H1 (cell line): ENCODE results near the gene SV2A. TPM values are rescaled to one million over a fixed set of nuclear protein-coding genes. Genes with fewer than 3 reads are reported as not detected.

Experiments
- CTCF ChIA-PET: fragments of 300-600 bp; sonication (Branson Sonifier 250); formaldehyde crosslinking; loops from one replicate; lab custom pipeline; 2021; ENCODE audit not compliant: partially characterized antibody; lab: Charles Lee
- POLR2A ChIA-PET: fragments of 300-600 bp; sonication (Branson Sonifier 250); formaldehyde crosslinking; loops from one replicate; lab custom pipeline; 2021; ENCODE audit warnings: inconsistent platforms; ENCODE audit not compliant: partially characterized antibody; lab: Charles Lee
- DNase-seq, 2 experiments: peaks; one replicate each; pipeline versions ENCODE4 v3.0.0 to v3.0.0-alpha.2; 2010 to 2022; ENCODE audit warnings: low spot score in 2 of 2, low read depth in 1 of 2, mixed read lengths in 1 of 2
- FAIRE-seq: peaks from 2 replicates; lab custom pipeline; 2011; peaks lifted over from hg19 to GRCh38; lab: Jason Lieb, UNC
- H2AFZ ChIP-seq: 2 replicates; pipeline ENCODE4 v1.8.1; 2012; ENCODE audit warnings: low read length, inconsistent platforms
- H2AK5ac ChIP-seq: 2 replicates; pipeline ENCODE4 v1.6.1; 2013; ENCODE audit warnings: low read depth, low read length
- H2BK120ac ChIP-seq: replicated peaks from 2 replicates; pipeline ENCODE3; 2013; ENCODE audit warnings: low read depth, low read length, inconsistent platforms
- H2BK12ac ChIP-seq: 2 replicates; pipeline ENCODE4 v1.6.1; 2013; ENCODE audit warnings: low read depth, low read length
- H2BK15ac ChIP-seq: 2 replicates; pipeline ENCODE4 v1.6.1; 2013; ENCODE audit warnings: low read length
- H2BK20ac ChIP-seq: 2 replicates; pipeline ENCODE4 v1.6.1; 2013; ENCODE audit warnings: low read length
- H2BK5ac ChIP-seq: 2 replicates; pipeline ENCODE4 v1.6.1; 2013; ENCODE audit warnings: low read depth, low read length
- H3K14ac ChIP-seq: 2 replicates; pipeline ENCODE4 v1.6.1; 2013; ENCODE audit warnings: inconsistent platforms; ENCODE audit not compliant: insufficient read length
- H3K18ac ChIP-seq: 2 replicates; pipeline ENCODE4 v1.6.1; 2013; ENCODE audit warnings: low read length; ENCODE audit errors: extremely low read depth
- H3K23ac ChIP-seq: 2 replicates; pipeline ENCODE4 v1.6.1; 2013; ENCODE audit warnings: inconsistent platforms; ENCODE audit not compliant: insufficient read length
- H3K23me2 ChIP-seq: 2 replicates; pipeline ENCODE4 v1.6.1; 2013; ENCODE audit warnings: low read depth, low read length
- H3K27ac ChIP-seq: 2 replicates; pipeline ENCODE4 v1.6.1; 2011; ENCODE audit warnings: low read depth, low read length, inconsistent platforms
- H3K27me3 ChIP-seq, 4 experiments: replicated peaks in 1 of 4; 1 replicate in 1 of 4; 2 replicates in 3 of 4; pipeline versions ENCODE4 v1.6.1 to v1.8.1; 2011 to 2013; ENCODE audit warnings: low read length in 3 of 4, mild to moderate bottlenecking in 3 of 4, inconsistent platforms in 2 of 4, mixed read lengths in 2 of 4, moderate library complexity in 1 of 4; ENCODE audit not compliant: control insufficient read depth in 3 of 4, insufficient read depth in 3 of 4; ENCODE audit errors: extremely low read depth in 1 of 4
- H3K36me3 ChIP-seq, 4 experiments: 2 replicates each; pipeline versions ENCODE4 v1.6.1 to v1.8.1; 2011 to 2013; ENCODE audit warnings: mild to moderate bottlenecking in 4 of 4, low read length in 3 of 4, moderate library complexity in 2 of 4, control low read depth in 1 of 4, inconsistent platforms in 1 of 4; ENCODE audit not compliant: insufficient read depth in 4 of 4, control insufficient read depth in 2 of 4
- H3K4ac ChIP-seq: replicated peaks from 2 replicates; pipeline ENCODE3; 2013; ENCODE audit warnings: low read length, low read depth, mixed read lengths, inconsistent platforms; ENCODE audit not compliant: insufficient read length
- H3K4me1 ChIP-seq, 4 experiments: replicated peaks in 1 of 4; 1 replicate in 1 of 4; 2 replicates in 3 of 4; pipeline versions ENCODE4 v1.6.1 to v1.8.1; 2011 to 2013; ENCODE audit warnings: low read length in 3 of 4, inconsistent platforms in 2 of 4, mixed read lengths in 1 of 4; ENCODE audit not compliant: insufficient read depth in 4 of 4, control insufficient read depth in 3 of 4
- H3K4me2 ChIP-seq, 2 experiments: 2 replicates each; pipeline versions ENCODE4 v1.6.1 to v1.8.1; 2011 to 2013; ENCODE audit warnings: low read depth in 2 of 2, low read length in 2 of 2, control low read depth in 1 of 2, inconsistent platforms in 1 of 2, mild to moderate bottlenecking in 1 of 2; ENCODE audit not compliant: insufficient read depth in 1 of 2
- H3K4me3 ChIP-seq, 4 experiments: fragments of 200-600, 300-600 bp in 1 of 4; sonication (generic), shearing (Covaris generic), sonication (Bioruptor Twin) in 1 of 4; 2 replicates each; pipeline versions ENCODE4 v1.5.1 to v1.8.1; 2011 to 2016; ENCODE audit warnings: low read length in 4 of 4, low read depth in 3 of 4, control low read depth in 2 of 4, inconsistent platforms in 2 of 4, mild to moderate bottlenecking in 2 of 4, mixed read lengths in 1 of 4, moderate library complexity in 1 of 4; ENCODE audit not compliant: insufficient read depth in 2 of 4; ENCODE audit errors: extremely low read depth in 1 of 4
- H3K56ac ChIP-seq: replicated peaks from 2 replicates; pipeline ENCODE3; 2013; ENCODE audit warnings: low read depth, mild to moderate bottlenecking, mixed read lengths, low read length, inconsistent platforms; ENCODE audit not compliant: insufficient read length
- H3K79me1 ChIP-seq: 2 replicates; pipeline ENCODE4 v1.6.1; 2013; ENCODE audit warnings: low read depth, low read length, control low read depth
- H3K79me2 ChIP-seq, 2 experiments: 2 replicates each; pipeline versions ENCODE4 v1.6.1 to v1.8.1; 2012 to 2013; ENCODE audit warnings: low read length in 2 of 2, mild to moderate bottlenecking in 2 of 2, inconsistent platforms in 1 of 2; ENCODE audit not compliant: insufficient read depth in 2 of 2, control insufficient read depth in 1 of 2
- H3K9ac ChIP-seq, 4 experiments: replicated peaks in 1 of 4; 1 replicate in 1 of 4; 2 replicates in 3 of 4; pipeline versions ENCODE4 v1.6.1 to v1.8.1; 2011 to 2013; ENCODE audit warnings: low read depth in 3 of 4, low read length in 3 of 4, control low read depth in 2 of 4, mild to moderate bottlenecking in 2 of 4, moderate library complexity in 2 of 4, inconsistent platforms in 1 of 4; ENCODE audit errors: extremely low read depth in 1 of 4
- H3K9me3 ChIP-seq, 2 experiments: 2 replicates each; pipeline versions ENCODE4 v1.6.1 to v1.8.1; 2012 to 2013; ENCODE audit warnings: mild to moderate bottlenecking in 2 of 2, moderate library complexity in 2 of 2, control low read depth in 1 of 2, inconsistent platforms in 1 of 2, low read depth in 1 of 2, low read length in 1 of 2, mixed read lengths in 1 of 2; ENCODE audit not compliant: insufficient read depth in 2 of 2
- H4K20me1 ChIP-seq, 2 experiments: replicated peaks in 1 of 2; 2 replicates each; pipeline versions ENCODE3 to v1.8.1; 2011 to 2013; ENCODE audit warnings: inconsistent platforms in 2 of 2, low read length in 2 of 2, mild to moderate bottlenecking in 1 of 2; ENCODE audit not compliant: insufficient read depth in 2 of 2, control insufficient read depth in 1 of 2
- H4K5ac ChIP-seq: 2 replicates; pipeline ENCODE4 v1.6.1; 2013; ENCODE audit warnings: low read length, low read depth, mixed read lengths, inconsistent platforms; ENCODE audit not compliant: insufficient read length
- H4K8ac ChIP-seq: 2 replicates; pipeline ENCODE4 v1.8.0; 2013; ENCODE audit warnings: mild to moderate bottlenecking, moderate library complexity, low read length, inconsistent platforms; ENCODE audit not compliant: insufficient read depth; ENCODE audit errors: extremely low read depth
- H4K91ac ChIP-seq: replicated peaks from 2 replicates; pipeline ENCODE3; 2013; ENCODE audit warnings: low read length, mixed read lengths, inconsistent platforms; ENCODE audit not compliant: insufficient read length
- CHD1 ChIP-seq: IDR thresholded peaks from 2 replicates; pipeline ENCODE4 v1.6.1; 2012; ENCODE audit warnings: low read depth, low read length, improper control_type of control experiment
- CHD2 ChIP-seq: IDR thresholded peaks from 2 replicates; pipeline ENCODE4 v1.6.1; 2012; ENCODE audit warnings: low read length, improper control_type of control experiment
- CREB1 ChIP-seq: IDR thresholded peaks from 2 replicates; pipeline ENCODE4 v1.6.1; 2012; ENCODE audit warnings: inconsistent platforms
- EGR1 ChIP-seq: IDR thresholded peaks from 2 replicates; pipeline ENCODE4 v1.6.1; 2011; ENCODE audit warnings: low read depth, low read length, borderline replicate concordance
- FOSL1 ChIP-seq: IDR thresholded peaks from 2 replicates; pipeline ENCODE4 v1.6.1; 2011; ENCODE audit warnings: mild to moderate bottlenecking, low read depth, low read length, moderate library complexity; ENCODE audit not compliant: insufficient read depth
- KDM4A ChIP-seq: IDR thresholded peaks from one replicate; pipeline ENCODE4 v1.7.1; 2012; ENCODE audit warnings: low read depth, mild to moderate bottlenecking, moderate library complexity, low read length, inconsistent platforms; ENCODE audit not compliant: severe bottlenecking
- KDM5A ChIP-seq: fragments of 200-600 bp; IDR thresholded peaks from 2 replicates; pipeline ENCODE4 v1.7.1; 2012; ENCODE audit warnings: mild to moderate bottlenecking, low read length, inconsistent platforms, mixed read lengths
- NRF1 ChIP-seq: IDR thresholded peaks from 2 replicates; pipeline ENCODE4 v1.6.1; 2011; ENCODE audit warnings: mild to moderate bottlenecking, low read depth, low read length, improper control_type of control experiment
- TAF1 ChIP-seq: IDR thresholded peaks from 2 replicates; pipeline ENCODE4 v1.6.1; 2011; ENCODE audit warnings: mild to moderate bottlenecking, low read depth, low read length
- WGBS, 2 experiments: shearing (Covaris generic) in 1 of 2; methylation state at CpG; one replicate each; pipeline versions ENCODE4 v1.1.6 to v1.1.7; 2013 to 2015; ENCODE audit warnings: low lambda C conversion rate in 2 of 2, mixed read lengths in 2 of 2, inconsistent platforms in 1 of 2, low coverage in 1 of 2, missing lambda C conversion rate in 1 of 2; ENCODE audit not compliant: insufficient replicate concordance in 2 of 2, insufficient coverage in 1 of 2, insufficient read length in 1 of 2; ENCODE audit errors: extremely low coverage in 1 of 2, missing lambda C conversion rate in 1 of 2; 5-methylcytosine and 5-hydroxymethylcytosine counted together
- polyA plus RNA-seq, 7 experiments: library from polyadenylated mRNA; depleted of rRNA in 3 of 7; stranded (reverse) in 5 of 7; unstranded in 2 of 7; fragments of >200 nt in 5 of 7; fragments of 200-250 nt in 2 of 7; gene quantifications; 1 replicate in 5 of 7; 2 replicates in 1 of 7; 4 replicates in 1 of 7; pipeline versions ENCODE4 v1.2.1 to v1.2.3, GENCODE V29; 2011 to 2013; ENCODE audit warnings: missing spikeins in 2 of 7, mixed read lengths in 2 of 7
- total RNA-seq: library from RNA; stranded (reverse); fragmentation: NEBNext Ultra II Directional; extraction: Animal tissue kit (Norgen Biotek cat#: 25700); gene quantifications from 2 replicates; pipeline ENCODE4 v1.2.1, GENCODE V29; 2021
- TF ChIP-seq, protein P1 (sequence below): IDR thresholded peaks from 2 replicates; pipeline ENCODE4 v1.6.1; 2011; ENCODE audit warnings: low read length, improper control_type of control experiment

Gene SV2A
- total and polyA plus RNA-seq, 2 of the 8 experiments (the other 6 are each of a cell fraction or from before 2014, with no cell fraction given) = 41.8 to 51.8 TPM

DNA sequence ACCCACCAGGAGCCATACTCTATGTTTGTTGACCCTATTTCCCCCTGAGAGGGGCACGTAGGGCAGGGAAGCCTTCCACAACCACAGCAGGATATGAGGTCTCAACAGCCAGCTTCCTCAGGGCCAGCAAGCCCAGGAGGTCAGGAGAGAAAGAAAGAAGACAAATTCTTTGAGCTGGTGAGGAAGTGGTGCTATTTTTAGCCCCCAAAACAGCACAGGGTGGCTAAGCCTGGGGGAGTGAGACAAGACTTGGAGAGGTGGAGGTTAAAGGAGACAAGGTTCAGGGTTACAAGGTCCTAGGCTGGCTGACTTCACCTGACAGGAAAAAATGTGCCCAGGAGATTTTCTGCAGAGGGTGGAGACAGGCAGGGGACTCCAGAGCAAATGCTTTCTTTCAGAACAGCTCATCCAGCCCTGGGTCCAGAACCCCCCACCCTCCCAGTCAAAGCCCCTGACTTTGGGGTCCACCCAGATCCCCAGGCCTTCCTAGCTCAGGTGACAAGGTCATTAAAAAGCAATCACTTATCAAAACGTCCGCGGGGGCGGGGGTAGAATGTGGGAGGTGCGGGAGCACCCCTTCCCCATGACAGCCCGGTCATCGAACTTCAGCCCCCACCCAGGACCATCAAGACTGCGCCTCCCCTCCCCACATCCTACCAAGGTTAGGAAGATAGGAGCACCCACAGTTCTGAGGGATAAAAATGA is 1.3 kb downstream of the SV2A start:
- Histone ChIP-seq H3K9me3 (no peaks in the 10 kb centered on the region), H2BK20ac (0 out of 2 replicates have a peak overlapping the region, but pooled peaks have one; percentile 21), H3K23me2 (peaks cover 10% of the 10 kb centered on the region; the same call in 1 of the 2 replicates), H4K20me1 (peaks cover 0 to 2% of the 10 kb centered on the region in 2 experiments), H3K9ac (peak overlapping the region in 1 of 4 experiments; percentile 57; a peak in 2 of 7 replicates), H3K23ac (no peak overlapping the region), H3K79me1 (peaks cover 15% of the 10 kb centered on the region), H3K18ac (no peak overlapping the region; the same call in 1 of the 2 replicates), H2BK15ac (no peak overlapping the region), H2BK12ac (peak overlapping the region; percentile 60; the same call in 1 of the 2 replicates), H4K8ac (no peak overlapping the region), H3K36me3 (peaks cover 1 to 16% (median 4%) of the 10 kb centered on the region in 4 experiments; a peak in 5 of 8 replicates), H2BK5ac (peak overlapping the region; percentile 52; the same call in 1 of the 2 replicates), H2AK5ac (no peak overlapping the region), H4K91ac (no peak overlapping the region), H3K4me1 (peaks cover 4 to 19% (median 11%) of the 10 kb centered on the region in 4 experiments), H3K27ac (no peak overlapping the region), H4K5ac (no peak overlapping the region), H2AFZ (no peak overlapping the region), H3K4ac (peak overlapping the region; percentile 16), H3K79me2 (peaks cover 0 to 12% of the 10 kb centered on the region in 2 experiments; a peak in 2 of 4 replicates), H3K56ac (no peak overlapping the region), H2BK120ac (no peak overlapping the region), H3K27me3 (no peaks in the 10 kb centered on the region), H3K4me3 (peak overlapping the region; percentile 85 to 99 (median 92)), H3K14ac (no peak overlapping the region), H3K4me2 (peak overlapping the region; percentile 94 to 98)
- WGBS, 2 experiments = 16% methylated on average over 8 of the region's 9 CpGs; no CpG with 5 or more reads in 1 of the 2 experiments
- ChIA-PET POLR2A (interaction anchor here (0.7 to 3.8 kb wide), 9 partner anchors 9 to 29 kb away, joined by 4 to 30 read pairs (median 6); partner anchors contain the start of genes BOLA1 and MTMR11), CTCF (interaction anchor here (0.6 to 1.8 kb wide), 8 partner anchors 13 to 253 kb away, joined by 3 to 10 read pairs (median 4); partner anchors contain the start of gene MTMR11)
- TF ChIP-seq FOSL1 (no peak), KDM5A (no peak), CHD2 (no peak), NRF1 (no peak), TAF1 (no peak), CHD1 (no peak), KDM4A (no peak), EGR1 (no peak), CREB1 (no peak)
- TF ChIP-seq, protein P1, sequence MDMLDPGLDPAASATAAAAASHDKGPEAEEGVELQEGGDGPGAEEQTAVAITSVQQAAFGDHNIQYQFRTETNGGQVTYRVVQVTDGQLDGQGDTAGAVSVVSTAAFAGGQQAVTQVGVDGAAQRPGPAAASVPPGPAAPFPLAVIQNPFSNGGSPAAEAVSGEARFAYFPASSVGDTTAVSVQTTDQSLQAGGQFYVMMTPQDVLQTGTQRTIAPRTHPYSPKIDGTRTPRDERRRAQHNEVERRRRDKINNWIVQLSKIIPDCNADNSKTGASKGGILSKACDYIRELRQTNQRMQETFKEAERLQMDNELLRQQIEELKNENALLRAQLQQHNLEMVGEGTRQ = no peak
- FAIRE-seq (no peak), DNase-seq (no peak)
